Measurements from ENCODE around the gene MUS81. TPM values are rescaled to one million over a fixed set of nuclear protein-coding genes. Genes with fewer than 3 reads are reported as not detected.

Gene MUS81
- total and polyA plus RNA-seq, 2 of the 13 experiments (the other 11 are each of a cell fraction or from before 2014, with no cell fraction given) = 25.6 to 30.2 TPM

DNA sequence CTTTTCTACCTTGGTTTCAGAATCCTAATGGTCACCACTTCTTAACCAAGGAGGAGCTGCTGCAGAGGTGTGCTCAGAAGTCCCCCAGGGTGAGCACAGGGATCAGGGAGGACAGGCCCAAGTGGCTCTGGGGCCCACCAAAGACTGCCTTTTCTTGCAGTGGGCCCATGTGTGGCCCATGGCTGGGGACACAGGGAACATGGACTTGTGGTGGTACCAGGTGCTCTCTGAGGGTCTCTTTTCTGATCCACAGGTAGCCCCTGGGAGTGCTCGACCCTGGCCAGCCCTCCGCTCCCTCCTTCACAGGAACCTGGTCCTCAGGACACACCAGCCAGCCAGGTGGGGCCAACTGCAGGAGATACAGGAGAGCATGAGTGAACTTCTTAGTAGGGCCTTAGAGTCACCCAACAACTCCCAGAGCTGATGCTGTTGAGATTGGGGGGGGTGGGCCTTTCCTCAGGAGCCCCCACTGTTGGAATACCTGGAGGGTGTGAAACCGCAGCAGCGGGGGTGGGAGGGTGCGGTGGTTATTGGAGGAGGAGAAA lies 2.0 kb downstream of the MUS81 start:
- Histone ChIP-seq H3K79me2 (ENCODE audit: insufficient read depth, low read length) (peaks cover 15% of the 10 kb centered on the region), H3K27ac (ENCODE audit: extremely low read length, insufficient read depth, low read length) (no peak overlapping the region), H4K20me1 (ENCODE audit: insufficient read depth, low read length) (peaks cover 4% of the 10 kb centered on the region; the same call in 1 of the 2 replicates), H3K36me3 (replicated peaks in 1 of 2; ENCODE audit: control insufficient read depth in 1 of 2, insufficient read depth in 2 of 2, low read length in 2 of 2) (peaks cover 14 to 41% of the 10 kb centered on the region in 2 experiments; a peak in 4 of 5 replicates), H2AFZ (ENCODE audit: low read length) (no peak overlapping the region), H3K27me3 (ENCODE audit: control insufficient read depth in 1 of 2, insufficient read depth in 2 of 2, low read length in 2 of 2) (no peaks in the 10 kb centered on the region; a peak in 1 of 5 replicates), H3K4me3 (replicated peaks in 1 of 3; ENCODE audit: insufficient read depth in 1 of 3, low read depth in 2 of 3, low read length in 3 of 3) (peak overlapping the region in 1 of 3 experiments; percentile 99; a peak in 2 of 6 replicates), H3K9me3 (ENCODE audit: low read length) (no peaks in the 10 kb centered on the region), H3K9ac (ENCODE audit: insufficient read depth, low read depth, low read length) (peak overlapping the region; percentile 89; the same call in 1 of the 2 replicates), H3K4me2 (ENCODE audit: low read depth, low read length) (peak overlapping the region; percentile 100), H3K4me1 (ENCODE audit: insufficient read depth, low read length) (peaks cover 28% of the 10 kb centered on the region)
- TF ChIP-seq MYNN (CRISPR knock-in tag; IDR thresholded peaks at IDR 0.05; ENCODE audit: low read depth) (no peak), AHR (CRISPR knock-in tag; IDR thresholded peaks at IDR 0.05) (0 out of 2 replicates have a peak, but pooled peaks have one; percentile 3)
- in situ Hi-C loops (cut with HindIII; ENCODE audit: extremely low pct_ligation_motif_present, low pct_unique_long_range_greater_than_20kb) = no loop called here
- intact Hi-C loops (cut with micrococcal nuclease; ENCODE audit: unreplicated experiment) = no loop called here
- ATAC-seq (no peak), FAIRE-seq (no peak), DNase-seq (ENCODE audit: low spot score) (no peak)
- ChIA-PET POLR2A (no interaction called here), CTCF (ENCODE audit: low intra/inter-chr PET ratio, low total read pairs) (no interaction called here)
- no TSS peak for BruUV-seq (replicated peaks)
- WGBS (ENCODE audit: low lambda C conversion rate) = 97% methylated on average over 3 of the region's 5 CpGs

- no peak overlapping the region for H3K4me3 ChIP-seq (replicated peaks in 1 of 3; ENCODE audit: insufficient read depth in 1 of 3, low read depth in 2 of 3, low read length in 3 of 3)
- in situ Hi-C loops (cut with HindIII; ENCODE audit: extremely low pct_ligation_motif_present, low pct_unique_long_range_greater_than_20kb) (no loop called here), intact Hi-C loops (cut with micrococcal nuclease; ENCODE audit: unreplicated experiment) (no loop called here)
- peaks cover 14 to 45% of the 10 kb centered on the region in 2 experiments; a peak in 4 of 5 replicates for H3K36me3 ChIP-seq (replicated peaks in 1 of 2; ENCODE audit: control insufficient read depth in 1 of 2, insufficient read depth in 2 of 2, low read length in 2 of 2)
- no peaks in the 10 kb centered on the region; a peak in 1 of 5 replicates for H3K27me3 ChIP-seq (ENCODE audit: control insufficient read depth in 1 of 2, insufficient read depth in 2 of 2, low read length in 2 of 2)
- H2AFZ ChIP-seq (ENCODE audit: low read length) = no peak overlapping the region
- H3K4me2 ChIP-seq (ENCODE audit: low read depth, low read length) = no peak overlapping the region
- no peak overlapping the region for H3K27ac ChIP-seq (ENCODE audit: extremely low read length, insufficient read depth, low read length)
- ChIA-PET POLR2A (interaction anchor here (0.6 kb wide), 1 partner anchor 25 kb away, joined by 5 read pairs; the partner anchor contains the start of gene FIBP), CTCF (ENCODE audit: low intra/inter-chr PET ratio, low total read pairs) (no interaction called here)
- DNase-seq (ENCODE audit: low spot score) (no peak), FAIRE-seq (no peak), ATAC-seq (no peak)
- no TSS peak for BruUV-seq (replicated peaks)
- TF ChIP-seq ZNF335 (CRISPR knock-in tag; IDR thresholded peaks at IDR 0.05) = no peak
- TF ChIP-seq PCBP1 (IDR thresholded peaks at IDR 0.05; ENCODE audit: borderline replicate concordance, low read depth, low read length) = 0 out of 2 replicates have a peak, but pooled peaks have one; percentile 39
- no peak for TF ChIP-seq ZFP62 (CRISPR knock-in tag; IDR thresholded peaks at IDR 0.05)
- TF ChIP-seq RBFOX2 (IDR thresholded peaks at IDR 0.05; ENCODE audit: low read depth, low read length) = peak; percentile 49; the same call in 1 of the 2 replicates
- TF ChIP-seq RCOR2 (CRISPR knock-in tag; IDR thresholded peaks at IDR 0.05) = no peak
- no peak for TF ChIP-seq ZNF280D (CRISPR knock-in tag; IDR thresholded peaks at IDR 0.05)
- TF ChIP-seq ETV5 (CRISPR knock-in tag; IDR thresholded peaks at IDR 0.05; ENCODE audit: borderline replicate concordance) = no peak
- no peak for TF ChIP-seq SAFB2 (CRISPR knock-in tag; IDR thresholded peaks at IDR 0.05; ENCODE audit: borderline replicate concordance, low read depth)
- TF ChIP-seq DNMT3B (CRISPR knock-in tag; conservative IDR thresholded peaks at IDR 0.05) = no peak
- TF ChIP-seq KDM5A (IDR thresholded peaks at IDR 0.05; ENCODE audit: borderline replicate concordance, low read length) = no peak
- no peak for TF ChIP-seq THYN1 (CRISPR knock-in tag; IDR thresholded peaks at IDR 0.05; ENCODE audit: borderline replicate concordance, low read depth)
- 96% methylated on average over 13 of the region's 24 CpGs for WGBS (ENCODE audit: low lambda C conversion rate)
- H3K4me1 ChIP-seq (ENCODE audit: insufficient read depth, low read length) = peaks cover 28% of the 10 kb centered on the region
- peaks cover 10% of the 10 kb centered on the region for H3K79me2 ChIP-seq (ENCODE audit: insufficient read depth, low read length)
- no peak overlapping the region for H3K9ac ChIP-seq (ENCODE audit: insufficient read depth, low read depth, low read length)
- H3K9me3 ChIP-seq (ENCODE audit: low read length) = no peaks in the 10 kb centered on the region
- no peaks in the 10 kb centered on the region for H4K20me1 ChIP-seq (ENCODE audit: insufficient read depth, low read length)
Measured at GRCh38 chr11:65862941-65863888, 3.0 kb downstream of the MUS81 start.

Data from HepG2 (cell line).